Measurements from ENCODE around the gene TSEN54.

GRCh38 chr17:75565618-75566017, 49.3 kb downstream of the TSEN54 start:
- TF ChIP-seq SMC3 (IDR thresholded peaks at IDR 0.05; ENCODE audit: low read depth, low read length) (no peak), CTCF (IDR thresholded peaks at IDR 0.05) (no peak), GATA2 (CRISPR knock-in tag; IDR thresholded peaks at IDR 0.05) (no peak), TCF12 (IDR thresholded peaks at IDR 0.05) (no peak), CHD2 (IDR thresholded peaks at IDR 0.05; ENCODE audit: low read length, partially characterized antibody) (no peak), TAF1 (IDR thresholded peaks at IDR 0.05; ENCODE audit: borderline replicate concordance, low read depth, low read length) (no peak), ZBTB33 (IDR thresholded peaks at IDR 0.05; ENCODE audit: borderline replicate concordance, low read depth) (no peak), REST (IDR thresholded peaks at IDR 0.05; ENCODE audit: low read depth, low read length) (no peak), EP300 (IDR thresholded peaks at IDR 0.05; ENCODE audit: borderline replicate concordance in 1 of 2, low read depth in 1 of 2, low read length in 1 of 2) (no peak), POLR2AphosphoS5 (IDR thresholded peaks at IDR 0.05; ENCODE audit: low read depth, low read length) (no peak), RAD21 (IDR thresholded peaks at IDR 0.05; ENCODE audit: low read length) (no peak)
